Gastroesophageal sphincter (tissue), 3 donors: Measurements from ENCODE around the gene TMEM165.

Experiments
- CTCF ChIP-seq, 4 experiments: fragments of 200-600 bp in 2 of 4; fragments of 450-650 bp in 2 of 4; sonication (generic) in 1 of 4; IDR thresholded peaks; one replicate each; pipeline ENCODE4 v1.5.1; 2017 to 2019; ENCODE audit warnings: antibody characterized with exemption in 4 of 4, mild to moderate bottlenecking in 2 of 4, moderate library complexity in 2 of 4
- POLR2A ChIP-seq, 2 donors: fragments of 450-650 bp; IDR thresholded peaks; one replicate each; pipeline ENCODE4 v1.6.1; 2017; ENCODE audit warnings: antibody characterized with exemption in 2 of 2, mild to moderate bottlenecking in 2 of 2, moderate library complexity in 1 of 2
- POLR2AphosphoS5 ChIP-seq: sonication (generic); formaldehyde crosslinking; IDR thresholded peaks from one replicate; pipeline ENCODE4 v1.6.1; 2017; ENCODE audit warnings: antibody characterized with exemption

DNA sequence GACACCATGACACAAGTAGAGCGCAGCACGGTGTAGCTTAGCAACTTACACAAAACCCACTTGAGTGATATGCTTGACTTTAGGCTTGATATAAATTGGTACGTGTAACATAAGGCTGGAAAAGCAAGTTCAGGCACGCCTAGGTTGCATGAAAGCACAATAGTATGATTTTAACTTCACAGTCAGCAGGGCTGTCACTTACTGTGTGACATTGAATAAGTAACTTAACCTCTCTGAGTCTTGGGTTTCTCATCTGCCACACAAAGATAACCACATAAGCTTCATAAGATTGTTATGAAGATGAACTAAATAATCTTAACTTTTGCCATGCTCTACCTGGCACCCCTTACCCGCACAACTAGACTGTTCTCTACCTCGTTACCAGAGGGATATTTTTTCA, 40.2 kb upstream of the TMEM165 start:
- no peak for TF ChIP-seq POLR2AphosphoS5
- TF ChIP-seq CTCF (IDR thresholded peaks at IDR 0.05), result no peak
- TF ChIP-seq POLR2A (IDR thresholded peaks at IDR 0.05), result no peak
